GM12878 (cell line): Measurements from ENCODE around the gene SORCS2.

Experiments used
- E2F4 ChIP-seq: IDR thresholded peaks from 2 replicates; pipeline ENCODE4 v1.6.1; 2012; ENCODE audit warnings: low read depth, low read length, improper control_type of control experiment
- RAD21 ChIP-seq: IDR thresholded peaks from 2 replicates; pipeline ENCODE4 v1.6.1; 2011; ENCODE audit warnings: mild to moderate bottlenecking, low read depth, low read length, moderate library complexity; ENCODE audit not compliant: insufficient read depth

- TF ChIP-seq RAD21 (no peak), E2F4 (no peak)
Measured at GRCh38 chr4:7273738-7274297, 81.5 kb downstream of the SORCS2 start.
